Measurements from ENCODE around the gene CDH13.

Gene CDH13

DNA sequence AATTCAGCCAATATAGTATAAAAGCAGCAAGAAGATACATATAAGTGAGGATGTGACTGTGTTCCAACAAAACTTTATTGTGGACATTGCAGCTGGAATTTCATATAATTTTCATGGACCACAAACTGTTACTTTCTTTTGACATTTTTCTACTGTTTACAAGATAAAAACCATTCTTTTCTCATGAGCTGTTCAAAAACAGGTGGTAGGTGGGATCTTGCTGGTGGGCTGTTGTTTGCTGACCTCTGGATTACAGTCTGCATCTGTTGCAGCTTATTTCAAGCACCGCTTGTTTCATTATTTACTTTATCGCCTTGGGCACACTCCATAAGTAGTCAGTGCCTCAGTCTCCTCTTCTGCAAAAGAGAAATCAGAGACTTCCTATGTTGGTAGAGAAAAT, 99.5 kb downstream of the CDH13 start:
- no peak for DNase-seq (ENCODE audit: low read depth in 1 of 2, low spot score in 1 of 2)
- TF ChIP-seq POLR2AphosphoS5 (IDR thresholded peaks at IDR 0.05; ENCODE audit: low read depth) (no peak), GABPA (IDR thresholded peaks at IDR 0.05; ENCODE audit: low read depth) (no peak), SPI1 (IDR thresholded peaks at IDR 0.05; ENCODE audit: borderline replicate concordance, low read depth) (no peak)
- TF ChIP-seq, protein P1, sequence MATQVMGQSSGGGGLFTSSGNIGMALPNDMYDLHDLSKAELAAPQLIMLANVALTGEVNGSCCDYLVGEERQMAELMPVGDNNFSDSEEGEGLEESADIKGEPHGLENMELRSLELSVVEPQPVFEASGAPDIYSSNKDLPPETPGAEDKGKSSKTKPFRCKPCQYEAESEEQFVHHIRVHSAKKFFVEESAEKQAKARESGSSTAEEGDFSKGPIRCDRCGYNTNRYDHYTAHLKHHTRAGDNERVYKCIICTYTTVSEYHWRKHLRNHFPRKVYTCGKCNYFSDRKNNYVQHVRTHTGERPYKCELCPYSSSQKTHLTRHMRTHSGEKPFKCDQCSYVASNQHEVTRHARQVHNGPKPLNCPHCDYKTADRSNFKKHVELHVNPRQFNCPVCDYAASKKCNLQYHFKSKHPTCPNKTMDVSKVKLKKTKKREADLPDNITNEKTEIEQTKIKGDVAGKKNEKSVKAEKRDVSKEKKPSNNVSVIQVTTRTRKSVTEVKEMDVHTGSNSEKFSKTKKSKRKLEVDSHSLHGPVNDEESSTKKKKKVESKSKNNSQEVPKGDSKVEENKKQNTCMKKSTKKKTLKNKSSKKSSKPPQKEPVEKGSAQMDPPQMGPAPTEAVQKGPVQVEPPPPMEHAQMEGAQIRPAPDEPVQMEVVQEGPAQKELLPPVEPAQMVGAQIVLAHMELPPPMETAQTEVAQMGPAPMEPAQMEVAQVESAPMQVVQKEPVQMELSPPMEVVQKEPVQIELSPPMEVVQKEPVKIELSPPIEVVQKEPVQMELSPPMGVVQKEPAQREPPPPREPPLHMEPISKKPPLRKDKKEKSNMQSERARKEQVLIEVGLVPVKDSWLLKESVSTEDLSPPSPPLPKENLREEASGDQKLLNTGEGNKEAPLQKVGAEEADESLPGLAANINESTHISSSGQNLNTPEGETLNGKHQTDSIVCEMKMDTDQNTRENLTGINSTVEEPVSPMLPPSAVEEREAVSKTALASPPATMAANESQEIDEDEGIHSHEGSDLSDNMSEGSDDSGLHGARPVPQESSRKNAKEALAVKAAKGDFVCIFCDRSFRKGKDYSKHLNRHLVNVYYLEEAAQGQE (IDR thresholded peaks at IDR 0.05; ENCODE audit: insufficient replicate concordance, low read depth), result no peak
- TF ChIP-seq, protein P2, sequence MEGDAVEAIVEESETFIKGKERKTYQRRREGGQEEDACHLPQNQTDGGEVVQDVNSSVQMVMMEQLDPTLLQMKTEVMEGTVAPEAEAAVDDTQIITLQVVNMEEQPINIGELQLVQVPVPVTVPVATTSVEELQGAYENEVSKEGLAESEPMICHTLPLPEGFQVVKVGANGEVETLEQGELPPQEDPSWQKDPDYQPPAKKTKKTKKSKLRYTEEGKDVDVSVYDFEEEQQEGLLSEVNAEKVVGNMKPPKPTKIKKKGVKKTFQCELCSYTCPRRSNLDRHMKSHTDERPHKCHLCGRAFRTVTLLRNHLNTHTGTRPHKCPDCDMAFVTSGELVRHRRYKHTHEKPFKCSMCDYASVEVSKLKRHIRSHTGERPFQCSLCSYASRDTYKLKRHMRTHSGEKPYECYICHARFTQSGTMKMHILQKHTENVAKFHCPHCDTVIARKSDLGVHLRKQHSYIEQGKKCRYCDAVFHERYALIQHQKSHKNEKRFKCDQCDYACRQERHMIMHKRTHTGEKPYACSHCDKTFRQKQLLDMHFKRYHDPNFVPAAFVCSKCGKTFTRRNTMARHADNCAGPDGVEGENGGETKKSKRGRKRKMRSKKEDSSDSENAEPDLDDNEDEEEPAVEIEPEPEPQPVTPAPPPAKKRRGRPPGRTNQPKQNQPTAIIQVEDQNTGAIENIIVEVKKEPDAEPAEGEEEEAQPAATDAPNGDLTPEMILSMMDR (IDR thresholded peaks at IDR 0.05; ENCODE audit: insufficient read depth, low read length), result no peak
- H3K27ac ChIP-seq (replicated peaks), result no peak overlapping the region
- no peak overlapping the region for H3K4me3 ChIP-seq (replicated peaks; ENCODE audit: insufficient read depth, low read length)
- no peaks in the 10 kb centered on the region for H3K27me3 ChIP-seq (ENCODE audit: insufficient read depth, poor library complexity, severe bottlenecking)

DNA sequence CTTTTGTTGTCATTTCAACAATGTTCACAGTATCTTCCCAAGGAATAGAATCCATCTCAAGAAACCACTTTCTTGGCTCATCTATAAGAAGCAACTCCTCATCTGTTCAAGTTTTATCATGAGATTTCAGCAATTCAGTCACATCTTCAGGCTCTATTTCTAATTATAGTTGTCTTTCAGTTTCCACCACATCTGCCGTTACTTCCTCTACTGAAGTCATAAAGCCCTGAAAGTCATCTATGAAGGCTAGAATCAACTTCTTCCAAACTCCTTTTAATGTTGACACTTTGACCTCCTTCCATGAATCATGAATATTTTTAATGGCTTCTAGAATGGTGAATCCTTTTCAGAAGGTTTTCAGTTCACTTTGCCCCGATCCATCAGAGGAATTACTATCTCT, 102.1 kb downstream of the CDH13 start:
- DNase-seq (ENCODE audit: low read depth in 1 of 2, low spot score in 1 of 2), result no peak
- TF ChIP-seq SPI1 (IDR thresholded peaks at IDR 0.05; ENCODE audit: borderline replicate concordance, low read depth) (no peak), POLR2AphosphoS5 (IDR thresholded peaks at IDR 0.05; ENCODE audit: low read depth) (no peak), GABPA (IDR thresholded peaks at IDR 0.05; ENCODE audit: low read depth) (no peak)
- TF ChIP-seq, protein P2 (IDR thresholded peaks at IDR 0.05; ENCODE audit: insufficient read depth, low read length), result no peak
- TF ChIP-seq, protein P1 (IDR thresholded peaks at IDR 0.05; ENCODE audit: insufficient replicate concordance, low read depth), result no peak

DNA sequence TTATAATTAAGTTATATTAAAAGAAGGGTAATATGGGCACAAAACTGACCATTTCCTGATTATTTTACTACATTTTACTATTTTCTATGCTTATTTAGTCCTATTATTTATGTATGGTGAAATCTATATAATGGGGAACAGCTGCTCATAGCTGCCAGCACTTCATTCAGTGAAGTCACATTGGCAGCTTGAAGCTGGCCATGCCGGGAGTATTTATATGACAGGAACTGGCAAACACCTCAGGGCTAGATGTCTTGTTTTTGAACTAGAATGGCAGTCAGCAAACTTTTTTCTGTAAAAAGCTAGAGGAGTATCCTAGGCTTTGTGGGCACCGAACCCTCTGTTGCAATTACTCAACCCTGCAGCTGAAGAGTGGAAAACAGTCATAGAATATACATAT, 104.1 kb downstream of the CDH13 start:
- TF ChIP-seq, protein P2 (IDR thresholded peaks at IDR 0.05; ENCODE audit: insufficient read depth, low read length), result no peak
- TF ChIP-seq GABPA (IDR thresholded peaks at IDR 0.05; ENCODE audit: low read depth), result no peak
- no peak for TF ChIP-seq POLR2AphosphoS5 (IDR thresholded peaks at IDR 0.05; ENCODE audit: low read depth)
- H3K27ac ChIP-seq (replicated peaks), result no peak overlapping the region
- no peak for DNase-seq (ENCODE audit: low read depth in 1 of 2, low spot score in 1 of 2)
- H3K27me3 ChIP-seq (ENCODE audit: insufficient read depth, poor library complexity, severe bottlenecking), result no peaks in the 10 kb centered on the region
- no peak overlapping the region for H3K4me3 ChIP-seq (replicated peaks; ENCODE audit: insufficient read depth, low read length)

More for the DNA sequence above, 102.1 kb downstream of the CDH13 start:
- no peak overlapping the region for H3K27ac ChIP-seq (replicated peaks)
- H3K27me3 ChIP-seq (ENCODE audit: insufficient read depth, poor library complexity, severe bottlenecking), result no peaks in the 10 kb centered on the region
- H3K4me3 ChIP-seq (replicated peaks; ENCODE audit: insufficient read depth, low read length), result no peak overlapping the region

DNA sequence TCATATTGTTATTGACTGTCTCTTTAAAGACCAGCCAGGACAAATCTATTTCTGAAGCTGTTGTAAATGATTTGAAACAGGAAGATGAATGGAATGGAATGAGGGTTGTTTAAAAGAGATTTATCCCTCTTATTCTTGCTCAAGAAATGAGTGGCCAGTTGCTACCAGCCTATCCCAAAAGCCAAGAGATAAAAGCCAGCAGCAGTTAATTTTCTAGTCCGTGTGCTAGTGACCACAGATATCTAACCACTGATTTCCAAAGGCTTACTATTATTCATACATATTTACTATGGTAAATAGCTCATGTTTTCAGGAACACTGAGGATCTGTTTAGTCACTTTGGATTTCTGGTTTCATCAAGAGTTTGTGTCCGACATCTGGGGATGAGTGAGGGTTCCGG, 105.7 kb downstream of the CDH13 start:
- TF ChIP-seq SPI1 (IDR thresholded peaks at IDR 0.05; ENCODE audit: borderline replicate concordance, low read depth), result no peak
- no peak for TF ChIP-seq POLR2AphosphoS5 (IDR thresholded peaks at IDR 0.05; ENCODE audit: low read depth)
- TF ChIP-seq, protein P1 (IDR thresholded peaks at IDR 0.05; ENCODE audit: insufficient replicate concordance, low read depth), result no peak
- TF ChIP-seq, protein P2 (IDR thresholded peaks at IDR 0.05; ENCODE audit: insufficient read depth, low read length), result no peak
- no peak for TF ChIP-seq GABPA (IDR thresholded peaks at IDR 0.05; ENCODE audit: low read depth)
- H3K27ac ChIP-seq (replicated peaks), result no peak overlapping the region
- no peak overlapping the region for H3K4me3 ChIP-seq (replicated peaks; ENCODE audit: insufficient read depth, low read length)
- H3K27me3 ChIP-seq (ENCODE audit: insufficient read depth, poor library complexity, severe bottlenecking), result no peaks in the 10 kb centered on the region
- no peak for DNase-seq (ENCODE audit: low read depth in 1 of 2, low spot score in 1 of 2)
